ENCODE measurements around the gene RASGRF1. TPM values are rescaled to one million over a fixed set of nuclear protein-coding genes. Genes with fewer than 3 reads are reported as not detected.
A peak's percentile ranks its signal among the peaks of the same experiment; 100 is the strongest.

RASGRF1 gene
- total RNA-seq, 1 donor from 2014 or later, result under 0.01 TPM

- Histone ChIP-seq H3K27me3 (ENCODE audit: control insufficient read depth, insufficient read depth, low read length) (no peaks in the 10 kb centered on the region), H3K36me3 (ENCODE audit: control insufficient read depth, insufficient read depth, low read length) (peaks cover 23% of the 10 kb centered on the region), H3K4me3 (ENCODE audit: low read depth, low read length) (no peak overlapping the region)
- TF ChIP-seq CTCF (IDR thresholded peaks at IDR 0.05; ENCODE audit: insufficient read depth, low read length, severe bottlenecking), result no peak
- FAIRE-seq (no peak), DNase-seq (ENCODE audit: low read depth) (no peak)
These were observed 169.1 kb downstream of the RASGRF1 start for GRCh38 chr15:78921517-78921916.

- no peak overlapping the region for H3K4me3 ChIP-seq (ENCODE audit: low read depth, low read length)
- DNase-seq (ENCODE audit: low read depth) (no peak), FAIRE-seq (no peak)
- TF ChIP-seq CTCF (IDR thresholded peaks at IDR 0.05; ENCODE audit: insufficient read depth, low read length, severe bottlenecking), result no peak
- no peaks in the 10 kb centered on the region for H3K27me3 ChIP-seq (ENCODE audit: control insufficient read depth, insufficient read depth, low read length)
- peaks cover 13% of the 10 kb centered on the region for H3K36me3 ChIP-seq (ENCODE audit: control insufficient read depth, insufficient read depth, low read length)
These were observed 172.7 kb downstream of the RASGRF1 start for GRCh38 chr15:78917888-78918287.

GRCh38 chr15:78916088-78916487 lies 174.5 kb downstream of the RASGRF1 start:
- no peak overlapping the region for H3K4me3 ChIP-seq (ENCODE audit: low read depth, low read length)
- TF ChIP-seq CTCF (IDR thresholded peaks at IDR 0.05; ENCODE audit: insufficient read depth, low read length, severe bottlenecking), result no peak
- H3K36me3 ChIP-seq (ENCODE audit: control insufficient read depth, insufficient read depth, low read length), result peaks cover 5% of the 10 kb centered on the region
- no peaks in the 10 kb centered on the region for H3K27me3 ChIP-seq (ENCODE audit: control insufficient read depth, insufficient read depth, low read length)
- FAIRE-seq (no peak), DNase-seq (ENCODE audit: low read depth) (no peak)

- no peak overlapping the region for H3K4me3 ChIP-seq (ENCODE audit: low read depth, low read length)
- FAIRE-seq (no peak), DNase-seq (ENCODE audit: low read depth) (no peak)
- peaks cover 6% of the 10 kb centered on the region for H3K36me3 ChIP-seq (ENCODE audit: control insufficient read depth, insufficient read depth, low read length)
- no peak for TF ChIP-seq CTCF (IDR thresholded peaks at IDR 0.05; ENCODE audit: insufficient read depth, low read length, severe bottlenecking)
- no peaks in the 10 kb centered on the region for H3K27me3 ChIP-seq (ENCODE audit: control insufficient read depth, insufficient read depth, low read length)
These were observed 175.1 kb downstream of the RASGRF1 start for GRCh38 chr15:78915341-78916087.

- peak; percentile 55 for TF ChIP-seq CTCF (IDR thresholded peaks at IDR 0.05; ENCODE audit: insufficient read depth, low read length, severe bottlenecking)
- no peak overlapping the region for H3K4me3 ChIP-seq (ENCODE audit: low read depth, low read length)
- H3K36me3 ChIP-seq (ENCODE audit: control insufficient read depth, insufficient read depth, low read length), result peaks cover 9% of the 10 kb centered on the region
- no peaks in the 10 kb centered on the region for H3K27me3 ChIP-seq (ENCODE audit: control insufficient read depth, insufficient read depth, low read length)
- DNase-seq (ENCODE audit: low read depth), result no peak
- no peak for FAIRE-seq
These were observed 176.4 kb downstream of the RASGRF1 start for GRCh38 chr15:78914027-78914764.

All from bronchial epithelial cell (primary cell).